ENCODE results near the gene CRKL.
"Not testable (repeated sequence)": the region's sequence is repeated elsewhere in the genome, so short reads cannot be mapped to it uniquely, and the experiment has no call there.

The CRKL gene

DNA sequence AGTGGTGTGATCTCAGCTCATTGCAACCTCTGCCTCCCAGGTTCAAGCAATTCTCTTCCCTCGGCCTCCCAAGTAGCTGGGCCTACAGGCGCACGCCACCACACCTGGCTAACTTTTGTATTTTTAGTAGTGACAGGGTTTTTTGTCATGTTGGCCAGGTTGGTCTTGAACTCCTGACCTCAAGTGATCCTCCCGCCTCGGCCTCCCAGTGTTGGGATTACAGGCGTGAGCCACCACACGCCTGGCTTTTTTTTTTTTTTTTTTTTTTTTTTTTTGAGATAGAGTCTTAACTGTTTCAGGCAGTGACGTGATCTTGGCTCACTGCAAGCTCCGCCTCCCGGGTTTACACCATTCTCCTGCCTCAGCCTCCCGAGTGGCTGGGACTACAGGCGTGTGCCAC, 13.2 kb downstream of the CRKL start:
- in situ Hi-C loops (cut with MboI; ENCODE audit: low sequenced_read_pairs) = not testable (repeated sequence)

DNA sequence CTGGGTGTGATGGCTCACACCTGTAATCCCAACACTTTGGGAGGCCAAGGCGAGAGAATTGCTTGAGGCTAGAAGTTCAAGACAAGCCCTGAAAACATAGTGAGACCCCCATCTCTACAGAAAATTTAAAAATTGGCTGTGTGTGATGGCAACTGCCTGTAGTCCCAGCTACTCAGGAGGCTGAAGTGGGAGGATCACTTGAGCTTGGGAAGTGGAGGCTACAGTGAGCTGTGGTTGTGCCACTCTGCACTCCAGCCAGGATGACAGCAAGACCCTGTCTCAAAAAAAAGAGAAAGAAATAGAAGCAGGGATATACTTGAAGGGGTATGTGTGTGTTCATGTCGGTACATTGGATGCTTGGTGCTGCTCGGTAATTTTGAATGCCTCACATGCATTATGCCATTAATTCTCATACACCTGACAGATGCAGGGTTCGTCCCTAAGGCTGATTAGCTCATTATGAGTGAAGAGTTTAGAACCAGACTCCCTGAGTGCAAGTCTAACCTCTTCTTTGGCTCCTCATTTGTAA, 14.0 kb downstream of the CRKL start:
- in situ Hi-C loops (cut with MboI; ENCODE audit: low sequenced_read_pairs) = no loop called here

DNA sequence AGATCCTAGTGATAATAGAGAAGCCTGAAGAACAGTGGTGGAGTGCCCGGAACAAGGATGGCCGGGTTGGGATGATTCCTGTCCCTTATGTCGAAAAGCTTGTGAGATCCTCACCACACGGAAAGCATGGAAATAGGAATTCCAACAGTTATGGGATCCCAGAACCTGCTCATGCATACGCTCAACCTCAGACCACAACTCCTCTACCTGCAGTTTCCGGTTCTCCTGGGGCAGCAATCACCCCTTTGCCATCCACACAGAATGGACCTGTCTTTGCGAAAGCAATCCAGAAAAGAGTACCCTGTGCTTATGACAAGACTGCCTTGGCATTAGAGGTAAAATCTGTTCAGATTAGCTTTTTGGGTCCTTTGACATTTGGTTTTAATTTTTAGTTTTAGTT, 16.7 kb downstream of the CRKL start:
- in situ Hi-C loops (cut with MboI; ENCODE audit: low sequenced_read_pairs) = no loop called here

DNA sequence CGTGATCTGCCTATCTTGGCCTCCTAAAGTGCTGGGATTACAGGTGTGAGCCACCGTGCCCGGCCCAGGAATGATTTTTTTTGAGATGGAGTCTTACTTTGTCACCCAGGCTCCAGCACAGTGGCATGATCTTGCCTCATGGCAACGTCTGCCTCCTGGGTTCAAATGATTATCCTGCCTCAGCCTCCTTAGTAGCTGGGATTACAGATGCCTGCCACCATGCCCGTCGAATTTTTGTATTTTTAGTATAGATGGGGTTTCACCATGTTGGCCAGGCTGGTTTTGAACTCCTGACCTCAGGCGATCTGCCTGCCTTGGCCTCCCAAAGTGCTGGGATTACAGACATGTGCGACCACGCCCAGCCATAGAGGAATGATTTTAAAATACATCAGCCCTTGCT, 17.8 kb downstream of the CRKL start:
- in situ Hi-C loops (cut with MboI; ENCODE audit: low sequenced_read_pairs) = not testable (repeated sequence)

DNA sequence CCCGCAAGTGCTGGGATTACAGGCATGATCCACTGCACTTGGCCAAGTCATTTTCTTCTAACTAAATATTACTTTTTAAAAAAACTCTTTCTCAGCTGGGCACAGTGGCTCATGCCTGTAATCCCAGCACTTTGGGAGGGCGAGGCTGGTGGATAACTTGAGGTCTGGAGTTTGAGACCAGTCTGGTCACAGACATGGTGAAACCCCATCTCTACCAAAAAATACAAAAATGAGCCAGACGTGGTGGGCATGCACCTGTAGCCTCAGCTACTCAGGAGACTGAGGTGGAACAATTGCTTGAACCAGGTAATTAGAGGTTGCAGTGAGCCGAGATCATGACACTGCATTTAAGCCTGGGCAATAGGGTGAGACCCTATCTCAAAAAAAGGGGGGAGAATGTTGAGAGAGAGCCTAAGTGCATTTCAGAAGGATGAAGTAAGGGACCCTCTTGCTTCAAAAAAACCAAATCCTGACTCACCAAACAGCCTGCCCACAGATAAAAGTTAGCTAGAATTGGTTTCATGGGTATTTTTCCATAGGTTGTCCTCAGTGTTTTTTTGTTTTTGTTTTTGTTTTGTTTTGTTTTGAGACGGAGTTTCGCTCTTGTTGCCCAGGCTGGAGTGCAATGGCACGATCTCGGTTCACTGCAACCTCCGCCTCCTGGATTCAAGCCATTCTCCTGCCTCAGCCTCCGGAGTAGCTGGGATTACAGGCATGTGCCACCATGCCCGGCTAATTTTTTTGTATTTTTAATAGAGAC, 18.8 kb downstream of the CRKL start:
- in situ Hi-C loops (cut with MboI; ENCODE audit: low sequenced_read_pairs) = not testable (repeated sequence)

DNA sequence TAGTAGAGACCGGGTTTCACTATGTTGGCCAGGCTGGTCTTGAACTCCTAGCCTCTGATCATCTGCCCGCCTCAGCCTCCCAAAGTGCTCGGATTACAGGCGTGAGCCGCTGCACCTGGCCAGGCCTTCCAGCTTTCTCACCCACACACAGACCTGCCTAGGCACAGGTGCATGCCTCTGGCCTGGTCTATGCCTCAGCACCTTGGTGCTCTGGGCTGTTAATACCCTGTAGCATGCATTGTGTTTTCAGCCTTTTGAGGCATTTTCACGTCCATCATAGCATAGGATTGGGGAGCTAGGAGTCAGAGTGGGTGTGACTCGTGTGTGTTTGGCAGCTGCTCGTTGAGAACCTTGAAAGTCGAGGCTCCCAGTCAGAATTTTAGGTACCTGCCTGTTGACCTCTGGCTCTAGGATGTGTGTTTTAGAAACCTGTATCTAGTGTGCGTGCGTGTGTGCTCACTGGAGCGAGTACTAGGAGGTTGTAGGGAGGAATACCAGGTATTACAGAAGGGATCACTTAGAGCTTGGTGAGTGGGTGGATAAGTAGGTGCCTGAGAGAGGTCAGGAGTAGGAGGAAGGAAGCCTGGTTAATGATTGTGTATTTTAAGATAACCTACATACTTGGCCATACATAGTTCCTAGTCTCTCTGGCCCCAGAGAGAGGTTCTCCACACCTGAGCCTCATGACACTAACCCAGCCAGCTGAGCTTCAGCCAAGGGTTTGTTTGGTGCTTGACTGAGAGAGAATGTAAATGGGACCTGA, 20.0 kb downstream of the CRKL start:
- in situ Hi-C loops (cut with MboI; ENCODE audit: low sequenced_read_pairs) = no loop called here

DNA sequence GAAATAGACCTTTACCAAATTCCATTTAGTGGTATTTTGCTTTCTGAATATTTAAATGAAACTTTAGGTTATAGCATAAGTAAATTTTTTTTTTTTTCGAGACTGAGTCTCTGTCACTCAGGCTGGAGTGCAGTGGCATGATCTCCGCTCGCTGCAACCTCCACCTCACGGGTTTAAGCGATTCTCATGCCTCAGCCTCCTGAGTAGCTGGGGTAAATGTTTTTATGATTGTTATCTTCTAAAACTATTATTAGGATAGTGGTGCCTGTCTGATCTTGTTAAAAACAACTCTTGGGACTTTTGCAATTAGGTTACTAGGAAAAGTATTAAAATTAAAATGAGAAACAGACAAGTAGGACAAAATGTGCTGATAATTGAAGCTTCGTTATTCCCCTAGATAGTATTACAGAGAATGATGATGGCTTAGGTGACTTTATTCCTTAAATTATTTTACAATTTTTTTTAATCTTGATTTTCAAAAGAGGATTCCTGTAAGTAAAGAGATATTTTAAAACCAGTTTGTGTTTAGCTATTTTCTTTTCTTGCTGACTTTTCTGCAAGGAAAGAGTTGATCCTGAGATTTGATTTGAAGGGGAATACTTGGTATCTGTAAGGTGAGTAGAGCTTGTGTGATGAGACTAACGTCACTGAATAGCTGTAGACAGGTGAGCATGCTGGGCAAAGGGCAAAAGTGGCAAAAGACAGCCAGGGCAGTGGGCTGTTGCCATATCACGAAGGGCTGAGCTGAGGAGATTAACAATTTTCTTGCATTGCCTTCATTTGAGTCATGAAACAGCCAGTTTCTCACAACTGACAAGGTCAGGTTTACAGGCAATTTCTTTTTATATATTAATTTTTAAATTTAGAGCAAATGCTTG, 20.8 kb downstream of the CRKL start:
- in situ Hi-C loops (cut with MboI; ENCODE audit: low sequenced_read_pairs) = no loop called here

DNA sequence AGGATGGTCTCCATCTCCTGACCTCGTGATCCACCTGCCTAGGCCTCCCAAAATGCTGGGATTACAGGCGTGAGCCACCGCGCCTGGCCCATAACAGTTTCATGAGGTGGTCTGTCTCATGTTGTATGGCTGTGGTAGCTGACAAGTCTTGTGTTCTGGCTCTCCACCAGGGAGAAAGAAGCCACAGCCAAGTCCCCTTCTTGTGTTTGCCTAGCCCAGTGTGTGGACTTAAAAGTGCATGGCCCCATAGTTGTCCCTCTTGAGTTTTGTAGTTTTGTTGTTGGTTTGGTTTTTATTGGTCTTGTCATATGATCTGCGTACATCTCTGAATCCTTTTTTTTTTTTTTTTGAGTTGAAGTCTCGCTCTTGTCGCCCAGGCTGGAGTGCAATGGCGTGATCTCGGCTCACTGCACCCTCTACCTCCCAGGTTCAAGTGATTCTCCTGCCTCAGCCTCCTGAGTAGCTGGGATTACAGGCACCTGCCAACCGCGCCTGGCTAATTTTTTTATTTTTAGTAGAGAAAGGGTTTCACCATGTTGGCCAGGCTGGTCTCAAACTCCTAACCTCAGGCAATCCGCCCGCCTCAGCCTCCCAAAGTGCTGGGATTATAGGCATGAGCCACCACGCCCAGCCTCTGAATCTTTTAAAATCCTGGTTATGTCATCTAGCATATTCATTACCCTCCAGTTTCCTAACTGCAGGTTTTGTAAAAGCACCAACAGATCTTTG, 22.4 kb downstream of the CRKL start:
- in situ Hi-C loops (cut with MboI; ENCODE audit: low sequenced_read_pairs) = not testable (repeated sequence)

DNA sequence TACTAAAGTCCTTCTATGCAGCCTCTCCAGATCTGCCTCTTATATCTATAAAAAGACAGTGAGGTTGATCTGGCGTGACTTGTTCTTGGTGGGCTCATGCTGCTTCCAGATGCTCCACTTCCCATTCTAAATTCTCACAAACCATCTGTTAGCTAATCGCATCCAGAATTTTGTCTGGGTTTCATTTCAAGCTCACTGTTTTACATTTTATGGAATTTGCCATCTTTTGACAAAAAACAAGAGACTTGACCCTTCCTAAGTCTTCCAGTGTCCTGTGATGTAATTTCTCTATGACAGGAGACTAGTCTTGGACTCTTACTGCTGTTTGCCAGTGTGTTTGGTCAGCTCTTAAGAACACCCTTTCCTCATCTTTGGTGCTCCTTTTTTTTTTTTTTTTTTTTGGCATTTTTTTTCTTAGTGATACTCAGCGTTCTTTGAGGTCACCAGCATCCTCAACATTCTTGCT, 23.0 kb downstream of the CRKL start:
- in situ Hi-C loops (cut with MboI; ENCODE audit: low sequenced_read_pairs) = no loop called here

DNA sequence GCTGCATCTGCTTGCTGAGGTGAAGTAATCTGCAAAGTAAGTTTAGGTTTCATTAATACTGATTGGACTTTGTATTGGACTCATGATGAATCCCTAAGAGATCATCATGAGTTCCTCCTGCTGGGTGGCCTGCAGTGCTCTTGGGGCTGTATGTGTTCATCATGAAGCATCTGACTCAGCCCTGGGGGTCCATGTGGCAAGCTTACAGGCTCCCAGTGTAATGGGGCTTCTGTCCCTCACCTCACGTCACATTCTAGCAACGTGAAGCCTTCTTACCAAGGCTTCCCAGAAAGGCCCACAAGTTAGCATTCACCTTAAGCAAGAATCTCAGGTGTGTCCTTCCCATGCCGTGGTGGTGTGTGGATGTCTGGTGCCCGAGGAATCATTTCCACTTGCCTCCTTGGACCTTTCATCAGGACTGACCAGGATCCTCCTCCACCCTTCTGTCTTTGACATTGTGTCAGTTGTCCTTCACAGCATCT, 23.7 kb downstream of the CRKL start:
- in situ Hi-C loops (cut with MboI; ENCODE audit: low sequenced_read_pairs) = no loop called here

DNA sequence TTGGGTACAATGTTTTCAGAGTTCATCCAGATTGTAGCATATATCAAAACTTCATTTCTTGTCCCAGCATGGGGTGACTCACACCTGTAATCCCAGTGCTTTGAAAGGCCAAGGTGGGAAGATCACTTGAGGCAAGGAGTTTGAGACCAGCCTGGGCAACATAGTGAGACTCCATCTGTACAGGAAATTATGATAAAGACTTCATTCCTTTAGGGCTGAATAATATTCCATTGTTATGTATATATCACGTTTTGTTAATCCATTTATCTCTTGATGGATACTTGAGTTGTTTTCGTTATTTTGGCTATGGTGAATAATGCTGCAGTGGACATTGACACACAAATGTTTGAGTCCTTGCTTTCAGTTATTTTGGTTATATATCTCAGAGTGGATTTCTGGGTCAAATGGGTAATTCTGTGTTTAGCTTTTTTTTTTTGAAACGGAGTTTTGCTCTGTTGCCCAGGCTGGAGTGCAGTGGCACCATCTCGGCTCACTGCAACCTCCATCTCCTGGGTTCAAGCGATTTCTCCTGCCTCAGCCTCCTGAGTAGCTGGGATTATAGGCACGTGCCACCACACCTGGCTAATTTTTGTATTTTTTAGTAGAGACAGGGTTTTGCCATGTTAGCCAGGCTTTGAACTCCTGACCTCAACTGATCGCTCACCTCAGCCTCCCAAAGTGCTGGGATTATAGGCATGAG, 25.1 kb downstream of the CRKL start:
- in situ Hi-C loops (cut with MboI; ENCODE audit: low sequenced_read_pairs) = not testable (repeated sequence)

DNA sequence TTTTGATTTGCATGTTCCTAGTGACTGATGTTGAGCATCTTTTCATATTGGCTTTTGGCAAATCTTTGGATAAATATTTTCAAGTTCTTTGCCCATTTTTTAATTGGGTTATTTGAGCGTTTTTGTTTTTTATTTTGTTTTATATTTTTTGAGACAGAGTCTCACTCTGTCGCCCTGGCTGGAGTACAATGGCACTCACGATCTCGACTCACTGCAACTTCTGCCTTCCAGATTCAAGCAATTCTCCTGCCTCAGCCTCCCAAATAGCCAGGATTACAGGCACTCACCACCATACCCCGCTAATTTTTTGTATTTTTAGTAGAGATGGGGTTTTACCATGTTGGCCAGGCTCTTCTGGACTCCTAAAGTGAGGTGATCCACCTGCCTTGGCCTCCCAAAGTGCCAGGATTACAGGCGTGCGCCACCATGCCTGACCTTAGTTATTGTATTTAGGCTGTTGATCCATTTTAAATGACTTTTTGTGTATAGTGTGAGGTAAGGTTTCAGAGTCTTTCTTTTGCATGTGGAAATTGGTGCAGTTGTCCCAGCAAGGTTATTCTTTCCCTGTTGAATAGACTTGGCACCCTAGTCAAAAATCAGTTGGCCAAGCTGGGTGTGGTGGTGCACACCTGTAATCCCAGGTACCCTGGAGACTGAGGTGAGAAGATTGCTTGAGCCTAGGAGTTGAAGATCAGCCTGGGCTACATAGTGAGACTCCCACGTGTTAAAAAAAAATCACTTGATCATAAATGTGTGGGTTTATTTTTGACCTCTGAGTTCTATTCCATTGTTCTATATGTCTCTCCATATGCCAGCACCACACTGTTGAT, 26.1 kb downstream of the CRKL start:
- in situ Hi-C loops (cut with MboI; ENCODE audit: low sequenced_read_pairs) = no loop called here

DNA sequence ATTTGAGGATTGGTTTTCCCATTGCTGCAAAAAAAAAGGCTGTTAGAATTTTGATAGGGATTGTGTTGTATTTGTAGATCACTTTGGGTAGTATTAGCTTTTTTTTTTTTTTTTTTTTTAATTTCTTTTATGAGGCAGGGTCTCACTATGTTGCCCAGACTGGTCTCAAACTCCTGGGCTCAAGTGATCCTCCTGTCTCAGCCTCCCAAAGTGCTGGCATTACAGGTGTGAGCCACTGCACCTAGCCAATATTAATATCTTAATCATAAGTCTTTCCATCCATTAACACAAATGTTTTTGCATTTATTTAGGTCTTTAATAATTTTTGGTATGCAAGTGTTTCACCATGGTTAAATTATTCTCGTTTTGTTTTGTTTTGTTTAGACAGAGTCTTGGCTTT, 26.8 kb downstream of the CRKL start:
- in situ Hi-C loops (cut with MboI; ENCODE audit: low sequenced_read_pairs) = no loop called here

DNA sequence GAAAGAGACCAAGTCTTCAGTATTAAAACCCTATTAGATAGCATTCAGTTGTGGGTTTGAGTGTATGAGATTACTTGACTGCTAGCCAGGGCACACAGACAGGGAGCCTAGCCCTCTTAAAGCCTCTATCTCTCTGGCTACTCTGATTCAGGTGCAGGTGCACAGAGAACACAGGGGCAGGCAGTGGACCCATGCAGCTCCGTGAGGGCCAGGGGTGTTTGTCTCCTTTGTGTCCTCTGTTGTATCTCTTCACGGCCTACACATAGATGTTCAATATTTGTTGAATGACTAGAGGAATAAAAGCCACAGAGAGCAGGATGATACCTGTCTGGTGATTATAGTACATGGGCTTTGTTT, 28.3 kb downstream of the CRKL start:
- in situ Hi-C loops (cut with MboI; ENCODE audit: low sequenced_read_pairs) = no loop called here

DNA sequence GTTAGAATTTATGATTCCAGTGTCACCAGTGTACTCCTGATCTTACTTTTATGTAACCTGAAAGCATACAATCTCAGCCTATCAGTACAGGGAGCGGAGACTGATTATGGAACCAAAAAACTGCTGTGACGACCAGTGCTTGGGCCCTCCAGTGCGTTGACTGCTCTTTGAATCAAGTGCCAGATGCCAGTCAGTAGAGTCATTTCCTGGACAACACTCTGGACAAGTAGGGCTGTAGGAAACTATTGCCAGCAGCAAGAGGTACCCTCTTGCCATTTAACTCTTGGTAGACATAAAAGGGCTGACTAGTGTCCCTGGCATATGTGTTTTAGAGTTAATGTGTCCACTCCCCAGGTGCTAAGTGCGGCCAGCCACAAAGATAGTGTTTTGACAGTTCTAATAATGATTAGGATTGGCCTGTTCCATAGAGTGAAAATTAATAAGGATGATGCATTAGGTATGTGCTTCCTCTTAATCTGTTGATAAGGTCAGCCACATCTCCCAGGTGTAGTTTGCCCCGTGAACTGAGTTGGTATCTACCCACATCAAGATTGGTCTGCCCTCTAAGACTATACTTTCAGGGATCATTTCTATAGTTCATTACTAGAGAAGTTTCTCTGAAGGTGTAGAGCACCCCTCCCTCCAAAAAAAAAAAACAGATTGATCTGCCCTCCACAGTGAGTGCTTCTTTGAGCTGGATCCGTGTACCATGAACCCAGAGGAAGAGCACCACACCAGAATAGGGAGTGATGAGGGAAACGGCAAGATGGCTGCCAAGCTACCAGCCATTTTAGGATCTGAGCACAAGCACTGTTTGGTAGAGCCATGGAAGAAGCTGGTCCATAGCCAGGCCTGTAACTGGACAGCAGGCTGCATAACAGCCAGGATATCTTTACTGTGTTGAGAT, 29.1 kb downstream of the CRKL start:
- in situ Hi-C loops (cut with MboI; ENCODE audit: low sequenced_read_pairs) = no loop called here

DNA sequence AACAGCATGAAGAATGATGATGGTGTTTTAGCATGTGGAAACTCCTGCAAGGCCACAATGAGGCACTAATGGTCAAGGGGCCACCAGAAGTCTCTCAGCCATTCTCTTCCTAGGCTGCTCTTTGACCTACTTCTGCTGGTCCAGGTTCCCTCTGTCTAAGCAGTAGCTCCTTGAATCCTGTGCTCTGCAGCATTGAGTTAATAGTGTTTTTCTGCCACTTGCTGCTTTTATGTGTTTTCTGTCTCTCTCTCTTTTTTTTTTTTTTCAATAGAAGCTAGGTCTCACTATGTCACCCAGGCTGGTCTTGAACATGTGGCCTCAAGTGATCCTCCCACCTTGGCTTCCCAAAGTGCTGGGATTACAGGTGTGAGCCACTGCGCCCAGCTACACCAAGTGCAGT, 29.8 kb downstream of the CRKL start:
- in situ Hi-C loops (cut with MboI; ENCODE audit: low sequenced_read_pairs) = no loop called here

DNA sequence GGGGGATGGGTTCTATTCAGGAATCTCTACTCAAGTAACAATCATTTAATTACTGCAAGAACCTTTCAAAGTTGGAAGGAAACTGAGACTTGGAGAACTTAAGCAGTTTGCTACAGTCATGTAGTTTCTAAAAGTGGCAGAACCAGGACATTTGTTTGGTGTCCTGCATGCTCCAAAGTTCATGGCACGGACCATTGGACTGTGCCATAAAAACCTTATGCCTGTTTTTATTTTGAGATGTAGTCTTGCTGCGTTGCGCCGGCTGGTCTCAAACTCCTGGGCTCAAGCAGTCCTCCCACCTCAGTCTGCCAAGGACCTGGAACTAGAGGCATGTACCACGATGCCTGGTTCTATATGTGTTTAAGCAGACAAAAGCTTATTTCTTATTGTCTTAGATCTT, 31.2 kb downstream of the CRKL start:
- in situ Hi-C loops (cut with MboI; ENCODE audit: low sequenced_read_pairs) = no loop called here

DNA sequence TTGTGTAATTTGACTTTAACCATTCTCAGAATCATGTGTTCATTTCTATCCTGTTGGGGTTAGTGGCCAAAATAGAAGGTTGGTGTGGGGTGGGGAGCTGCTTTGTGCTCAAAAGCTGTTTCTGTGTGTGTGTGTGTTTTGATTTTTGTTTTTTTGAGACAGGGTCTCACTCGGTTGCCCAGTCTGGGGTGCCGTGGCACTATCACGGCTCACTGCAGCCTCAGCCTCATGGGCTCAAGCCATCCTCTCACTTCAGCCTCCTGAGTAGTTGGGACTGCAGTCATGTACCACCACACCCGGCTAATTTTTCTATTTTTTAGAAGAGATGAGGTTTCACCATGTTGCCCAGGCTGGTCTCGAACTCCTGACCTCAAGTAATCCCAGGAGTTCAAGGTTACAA, 31.8 kb downstream of the CRKL start:
- in situ Hi-C loops (cut with MboI; ENCODE audit: low sequenced_read_pairs) = no loop called here

Data from HL-60/S4 treated with retinoic acid at 250 ng/mL for 4 days and 3 days (cell line).